Stimulated activated CD4-positive, alpha-beta T cell treated with anti-CD3 and anti-CD28 coated beads, Interleukin-12 subunit alpha, Interleukin-12 subunit beta, amount 100 ng/mL, for 4 hours (primary cell): ENCODE results near the gene HSD17B12.

Experiments
- DNase-seq: peaks from one replicate; pipeline ENCODE4 v3.0.0-alpha.2; 2020

HSD17B12 gene

GRCh38 chr11:43689167-43689566 is 8.6 kb downstream of the HSD17B12 start:
- no peak for DNase-seq

- no peak for DNase-seq
These were observed 10.6 kb downstream of the HSD17B12 start for GRCh38 chr11:43690929-43691725.

GRCh38 chr11:43691806-43692205 is 11.3 kb downstream of the HSD17B12 start:
- no peak for DNase-seq

DNA sequence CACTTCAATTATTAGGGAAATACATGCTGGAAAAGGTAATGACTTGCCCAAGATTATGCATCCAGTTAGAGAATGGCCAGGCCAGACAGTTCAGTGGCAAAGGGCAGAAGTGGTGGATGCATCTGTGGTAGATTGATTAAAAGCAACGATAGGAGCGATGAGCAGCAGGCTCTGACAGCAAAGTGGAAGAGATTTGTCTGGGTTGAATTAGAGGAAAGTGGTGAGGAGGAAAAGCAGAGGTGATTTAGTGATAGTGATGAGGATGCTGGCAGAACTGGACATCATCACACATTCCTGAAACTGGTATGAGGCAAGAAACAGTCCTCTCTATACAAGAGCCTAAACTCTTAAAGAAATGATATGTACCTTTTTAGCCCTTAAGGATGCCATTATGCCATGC is 12.5 kb downstream of the HSD17B12 start:
- no peak for DNase-seq

- no peak for DNase-seq
These were observed 13.2 kb downstream of the HSD17B12 start for GRCh38 chr11:43693731-43694130.

GRCh38 chr11:43694477-43694876 is 13.9 kb downstream of the HSD17B12 start:
- DNase-seq = no peak

DNA sequence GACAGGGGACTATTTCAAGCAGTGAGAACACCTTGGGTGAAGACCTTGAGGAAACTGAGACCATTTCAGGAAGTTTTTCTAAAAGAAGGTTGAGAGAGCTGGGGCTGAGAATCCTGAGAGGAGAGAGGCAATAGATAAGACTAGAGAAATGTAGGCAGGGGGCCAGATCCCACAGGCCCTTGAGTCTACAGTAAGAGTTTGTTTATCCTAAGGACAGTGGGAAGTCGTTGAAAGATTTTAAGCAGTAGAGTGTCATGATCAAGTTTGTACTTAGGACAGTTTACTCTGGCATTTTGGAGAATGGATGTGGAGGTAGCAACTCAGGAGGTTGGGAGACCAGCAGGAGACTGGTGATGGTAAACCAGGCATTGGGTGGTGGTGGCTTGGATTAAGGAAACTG is 17.1 kb downstream of the HSD17B12 start:
- no peak for DNase-seq

- no peak for DNase-seq
These were observed 19.3 kb downstream of the HSD17B12 start for GRCh38 chr11:43699870-43700269.

DNA sequence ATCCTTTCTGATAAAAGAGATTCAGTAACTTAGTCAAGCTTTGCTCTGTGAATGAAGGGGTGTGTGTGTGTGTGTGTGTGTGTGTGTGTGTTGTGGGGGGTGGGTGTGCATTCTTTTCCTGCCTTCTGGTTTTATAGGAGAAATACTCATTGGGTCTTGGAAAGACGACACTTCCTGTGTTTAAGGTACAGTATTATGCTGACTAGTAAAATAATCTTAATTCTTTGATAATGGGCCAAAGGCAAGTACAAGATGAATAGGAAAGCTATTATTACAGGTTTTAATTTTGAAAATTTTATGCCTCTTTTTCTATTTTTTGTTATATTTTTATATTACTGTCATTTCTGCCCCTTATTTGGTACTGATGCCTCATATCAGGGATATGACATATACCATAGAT is 26.1 kb downstream of the HSD17B12 start:
- no peak for DNase-seq

DNA sequence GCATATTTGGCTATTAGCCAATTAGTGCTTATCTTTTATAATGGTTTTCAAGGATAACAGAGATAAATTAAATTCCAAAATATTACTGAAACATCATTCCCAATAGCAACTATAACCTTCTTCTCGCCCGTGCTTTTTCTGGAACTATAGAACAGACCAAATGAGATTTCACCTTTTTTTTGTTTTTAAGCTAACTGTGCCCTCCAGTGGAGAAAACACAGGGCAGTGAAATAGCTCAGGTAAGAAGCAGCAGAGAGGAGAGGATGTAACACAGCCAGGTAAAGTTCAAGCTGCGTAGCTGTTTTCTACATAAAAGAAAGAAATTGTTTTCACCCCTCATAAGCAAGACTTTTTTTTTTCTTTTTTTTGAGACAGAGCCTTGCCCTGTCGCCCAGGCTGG is 28.2 kb downstream of the HSD17B12 start:
- no peak for DNase-seq

GRCh38 chr11:43709689-43710088 is 29.2 kb downstream of the HSD17B12 start:
- DNase-seq = no peak

- no peak for DNase-seq
These were observed 32.1 kb downstream of the HSD17B12 start for GRCh38 chr11:43712676-43713075.

DNA sequence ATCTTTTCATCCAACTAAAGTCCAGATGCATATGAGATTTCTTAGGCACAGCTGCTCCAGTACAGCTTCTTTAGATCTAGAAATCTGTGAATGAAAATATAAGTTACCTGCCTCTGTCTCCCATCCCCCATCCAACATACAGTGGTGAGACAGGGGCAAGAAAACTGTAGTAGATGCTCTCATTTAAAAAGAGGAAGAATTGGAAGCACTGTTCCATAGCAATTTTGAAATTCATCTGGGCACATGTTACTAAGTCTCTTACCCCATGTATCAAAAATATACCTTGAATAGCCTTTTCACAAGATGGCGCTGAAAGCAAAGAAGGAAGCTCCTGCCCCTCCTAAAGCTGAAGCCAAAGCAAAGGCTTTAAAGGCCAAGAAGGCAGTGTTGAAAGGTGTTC is 37.8 kb downstream of the HSD17B12 start:
- DNase-seq = no peak

- DNase-seq = no peak
These were observed 43.1 kb downstream of the HSD17B12 start for GRCh38 chr11:43723617-43724016.

DNA sequence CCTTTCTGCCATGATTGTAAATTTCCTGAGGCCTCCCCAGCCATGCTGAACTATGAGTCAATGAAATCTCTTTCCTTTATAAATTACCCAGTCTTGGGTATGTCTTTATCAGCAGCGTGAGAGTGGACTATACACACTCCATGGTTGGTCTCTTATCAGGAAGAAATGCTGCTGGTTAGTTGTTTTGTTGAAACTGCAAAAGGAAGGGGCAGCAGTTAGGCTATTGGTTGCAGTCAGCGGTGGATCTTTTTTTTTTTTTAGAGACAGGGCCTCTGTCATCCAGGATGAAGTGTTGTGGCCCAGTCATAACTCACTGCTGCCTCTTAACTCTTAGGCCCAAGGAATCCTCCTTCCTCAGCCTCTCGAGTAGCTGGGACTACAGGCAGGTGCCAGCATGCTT is 51.7 kb downstream of the HSD17B12 start:
- DNase-seq = no peak

GRCh38 chr11:43734256-43734655 is 53.7 kb downstream of the HSD17B12 start:
- no peak for DNase-seq

DNA sequence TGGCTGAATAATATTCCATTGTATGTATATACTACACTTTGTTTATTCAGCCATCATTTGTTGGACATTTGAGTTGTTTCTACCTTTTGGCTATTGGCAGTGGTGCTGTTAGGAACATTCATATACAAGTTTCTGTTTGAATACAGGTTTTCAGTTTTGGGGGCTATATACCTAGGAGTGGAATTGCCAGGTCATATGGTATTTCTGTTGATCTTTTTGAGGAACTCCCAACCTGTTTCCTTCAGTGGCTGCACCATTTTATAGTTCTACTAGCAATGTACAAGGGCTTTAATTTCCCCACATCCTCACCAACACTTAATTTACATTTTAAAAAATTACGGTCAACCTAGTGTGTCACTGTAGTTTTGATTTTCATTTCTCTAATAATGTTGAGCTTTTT is 54.6 kb downstream of the HSD17B12 start:
- no peak for DNase-seq

DNA sequence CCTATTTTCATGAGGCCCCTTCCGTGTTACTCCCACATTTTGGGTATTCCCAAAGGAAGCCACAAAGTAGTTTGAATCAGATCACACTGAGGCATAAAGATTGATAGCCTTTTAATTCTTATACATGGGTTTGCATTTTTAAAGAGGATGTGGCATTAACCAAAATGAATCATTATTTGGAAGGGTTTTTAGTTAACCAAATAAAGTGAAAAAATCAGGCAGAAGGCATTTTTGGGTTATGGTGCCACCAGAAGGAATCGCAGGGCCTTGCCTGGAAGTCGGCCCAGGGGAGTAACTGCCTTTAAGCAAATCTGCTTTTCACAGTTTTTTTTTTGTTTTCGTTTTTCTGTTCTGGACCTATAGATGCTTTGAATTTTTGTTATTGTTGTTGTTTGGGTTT is 55.4 kb downstream of the HSD17B12 start:
- no peak for DNase-seq

- no peak for DNase-seq
These were observed 56.1 kb downstream of the HSD17B12 start for GRCh38 chr11:43736502-43737200.

GRCh38 chr11:43737201-43737590 is 56.7 kb downstream of the HSD17B12 start:
- DNase-seq = no peak

DNA sequence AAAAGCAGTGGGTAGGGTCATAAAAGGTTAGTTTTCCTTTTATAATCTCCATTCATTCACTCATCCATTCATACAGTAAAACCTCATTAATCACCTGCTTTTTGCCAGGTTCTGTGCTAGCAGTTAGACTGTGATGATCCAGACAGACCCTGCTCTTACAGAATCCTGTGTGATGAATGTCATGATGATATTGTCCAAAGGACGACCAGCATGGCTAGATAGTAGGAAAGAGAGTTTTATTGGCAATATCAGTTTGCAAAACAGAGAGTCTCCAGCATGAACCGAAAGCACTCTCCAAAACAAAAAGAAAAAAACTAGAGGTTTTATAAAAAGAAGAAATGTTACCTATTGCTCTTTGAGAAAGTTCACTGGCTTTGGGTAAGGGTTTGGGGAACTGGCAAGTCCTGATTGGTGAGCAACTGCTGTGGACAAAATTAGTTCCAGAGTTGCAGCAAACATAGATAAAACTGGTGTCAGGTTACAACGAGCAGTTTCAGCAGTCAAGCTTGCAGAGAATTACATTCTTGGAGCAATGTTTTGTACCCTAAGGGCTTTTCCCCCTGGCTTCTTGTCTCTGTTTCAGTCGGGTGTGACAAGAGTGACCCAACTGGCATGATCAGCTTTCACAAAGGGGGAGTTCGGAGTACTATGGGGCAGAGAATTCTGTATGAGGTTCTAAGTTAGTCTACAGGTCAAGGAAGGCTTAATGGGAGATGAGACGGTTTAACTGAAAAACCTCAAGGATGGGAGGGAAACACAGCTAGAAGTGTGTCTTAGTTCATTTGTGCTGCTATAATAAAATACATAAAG is 58.3 kb downstream of the HSD17B12 start:
- DNase-seq = no peak

DNA sequence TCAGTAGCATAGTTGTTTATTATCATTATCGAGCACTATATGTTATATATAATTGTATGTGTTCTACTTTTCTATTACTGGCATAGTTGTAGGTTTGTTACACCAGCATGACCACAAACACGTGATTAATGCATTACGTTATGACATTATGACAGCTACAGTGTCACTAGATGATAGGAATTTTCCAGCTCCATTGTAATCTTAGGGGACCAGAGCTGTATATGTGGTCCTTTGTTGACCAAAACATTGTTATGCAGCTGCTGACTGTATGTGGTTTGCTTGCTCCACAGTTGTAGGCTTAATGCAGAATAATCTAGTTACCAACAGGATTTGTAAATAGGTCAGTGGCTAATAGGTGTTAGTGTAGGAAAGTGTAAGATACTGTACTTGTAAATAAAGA is 66.1 kb downstream of the HSD17B12 start:
- no peak for DNase-seq

GRCh38 chr11:43747130-43747802 is 66.7 kb downstream of the HSD17B12 start:
- no peak for DNase-seq
